ENCODE results near the gene EHD2.
"Not testable (repeated sequence)": the region's sequence is repeated elsewhere in the genome, so short reads cannot be mapped to it uniquely, and the experiment has no call there.

EHD2 gene

DNA sequence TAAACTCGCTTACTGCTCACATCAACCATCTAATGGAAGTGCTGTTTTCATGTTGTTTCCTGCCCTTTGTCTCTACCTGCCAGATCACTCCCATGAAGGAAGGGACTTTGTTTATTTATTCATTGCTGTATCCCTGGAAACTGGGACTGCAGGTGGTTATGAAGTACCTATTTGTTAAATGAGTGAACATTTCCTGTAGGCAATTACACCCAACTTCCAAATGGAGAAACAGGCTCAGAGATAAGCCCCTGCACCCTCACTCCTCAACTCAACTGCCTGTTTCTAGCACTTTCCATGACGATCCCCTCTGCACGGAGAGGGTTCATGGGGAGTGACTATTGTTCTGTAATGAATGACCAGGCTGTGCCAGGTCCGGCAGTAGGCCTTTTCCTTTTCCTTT is 63.3 kb downstream of the EHD2 start:
- DNase-seq, result peak; percentile 84

- not testable (repeated sequence) for DNase-seq
Observed at GRCh38 chr19:47777245-47778048, 64.2 kb downstream of the EHD2 start.

GRCh38 chr19:47778049-47778953 is 65.1 kb downstream of the EHD2 start, which contains the start of gene SELENOW:
SELENOW (plus strand) TSS chr19:47778703; CDS start chr19:47778786, 83 bp downstream.
- peak; percentile 95 for DNase-seq

DNA sequence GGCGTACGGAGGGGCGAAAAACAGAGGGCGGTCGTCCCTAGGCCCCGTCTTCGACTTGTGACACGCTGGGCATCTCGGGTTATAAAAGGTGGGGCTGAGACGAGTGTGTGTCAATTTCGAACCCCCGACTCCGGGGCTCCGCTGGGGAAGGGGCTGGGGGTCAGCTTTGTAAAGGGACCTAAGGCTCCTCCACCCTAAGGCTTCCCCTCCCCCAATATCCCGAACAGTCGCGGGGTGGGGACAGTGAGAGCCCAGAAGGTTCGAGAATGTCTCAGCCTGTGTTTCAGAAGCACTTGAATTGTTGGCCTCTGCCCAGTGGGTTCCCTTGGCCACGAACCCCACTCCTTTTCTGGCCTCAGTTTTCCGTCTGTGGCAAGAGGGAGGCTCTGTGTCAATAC is 65.7 kb downstream of the EHD2 start:
- peak; percentile 45 for DNase-seq

GRCh38 chr19:47779524-47780214 is 66.4 kb downstream of the EHD2 start:
- DNase-seq, result no peak

- no peak for DNase-seq
Observed at GRCh38 chr19:47780215-47780551, 67.0 kb downstream of the EHD2 start.

DNA sequence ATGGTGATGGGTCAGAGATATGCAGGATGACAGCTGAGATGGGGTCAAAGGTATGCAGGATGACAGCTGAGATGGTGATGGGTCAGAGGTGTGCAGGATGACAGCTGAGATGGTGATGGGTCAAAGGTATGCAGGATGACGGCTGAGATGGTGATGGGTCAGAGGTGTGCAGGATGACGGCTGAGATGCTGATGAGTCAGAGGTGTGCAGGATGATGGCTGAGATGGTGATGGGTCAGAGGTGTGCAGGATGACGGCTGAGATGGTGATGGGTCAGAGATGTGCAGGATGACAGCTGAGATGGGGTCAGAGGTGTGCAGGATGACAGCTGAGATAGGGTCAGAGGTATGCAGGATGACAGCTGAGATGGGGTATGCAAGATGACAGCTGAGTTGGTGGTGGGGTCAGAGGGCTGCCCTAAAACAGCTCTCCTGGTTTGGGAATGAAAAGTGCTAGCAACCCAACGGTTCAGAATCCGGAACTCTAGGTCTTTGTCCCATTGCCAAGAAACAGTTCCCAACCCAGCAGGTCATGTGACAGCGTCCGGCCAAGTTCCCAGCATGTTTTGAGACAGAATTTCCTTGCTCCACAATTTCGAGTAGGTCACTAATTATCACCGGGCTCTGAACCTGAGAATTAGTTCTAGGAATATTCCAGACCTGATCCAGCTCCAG is 68.5 kb downstream of the EHD2 start:
- DNase-seq, result no peak

GRCh38 chr19:47786566-47786965 is 73.3 kb downstream of the EHD2 start:
- DNase-seq, result no peak

DNA sequence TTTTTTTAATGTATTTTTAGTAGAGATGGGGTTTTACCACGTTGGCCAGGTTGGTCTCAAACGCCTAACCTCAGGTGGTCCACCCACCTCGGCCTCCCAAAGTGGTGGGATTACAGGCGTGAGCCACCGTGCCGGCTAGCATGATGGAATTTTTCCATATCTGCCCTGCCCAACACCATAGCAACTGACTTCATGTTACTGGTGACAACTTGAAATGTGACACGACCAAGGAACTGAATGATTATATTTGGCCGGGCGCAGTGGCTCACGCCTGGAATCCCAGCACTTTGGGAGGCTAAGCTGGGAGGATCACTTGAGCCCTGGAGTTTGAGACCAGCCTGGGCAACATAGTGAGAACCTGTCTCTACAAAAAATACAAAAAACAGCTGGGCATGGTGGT is 74.1 kb downstream of the EHD2 start:
- not testable (repeated sequence) for DNase-seq

DNA sequence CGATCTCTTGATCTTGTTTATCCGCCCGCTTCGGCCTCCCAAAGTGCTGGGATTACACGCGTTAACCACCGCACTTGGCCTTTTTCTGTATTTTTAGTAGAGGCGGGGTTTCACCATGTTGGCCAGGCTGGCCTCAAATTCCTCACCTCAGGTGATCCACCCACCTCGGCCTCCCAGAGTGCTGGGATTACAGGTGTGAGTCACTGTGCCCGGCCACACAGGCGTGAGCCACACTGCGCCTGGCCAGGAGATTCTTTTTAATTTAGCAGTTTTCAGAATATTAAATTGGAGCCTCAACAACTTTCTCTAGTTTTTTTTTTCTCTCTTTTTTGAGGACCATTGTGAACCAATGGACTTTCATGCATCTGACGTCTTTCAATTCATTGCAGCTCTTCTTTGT is 76.6 kb downstream of the EHD2 start:
- DNase-seq, result not testable (repeated sequence)

DNA sequence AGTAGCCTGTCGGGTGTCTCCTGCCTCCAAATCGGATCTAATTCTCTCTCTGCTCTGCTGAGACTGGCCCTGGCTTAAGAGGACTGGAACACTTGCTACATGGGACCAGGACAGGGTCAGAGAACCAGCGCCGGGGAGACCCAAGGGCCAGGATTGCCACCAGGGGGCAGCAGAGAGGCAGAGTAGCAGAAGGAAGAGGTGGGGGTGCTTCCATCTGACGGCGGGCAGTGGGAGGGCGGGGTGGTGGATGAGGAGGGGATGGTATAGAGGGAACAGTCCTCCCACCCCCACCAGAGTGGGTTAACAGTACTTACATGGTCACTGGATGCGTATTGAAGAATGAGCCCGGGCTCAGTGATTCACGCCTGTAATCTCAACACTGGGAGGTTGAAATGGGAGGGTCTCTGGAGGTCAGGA is 77.2 kb downstream of the EHD2 start:
- DNase-seq, result peak; percentile 81

DNA sequence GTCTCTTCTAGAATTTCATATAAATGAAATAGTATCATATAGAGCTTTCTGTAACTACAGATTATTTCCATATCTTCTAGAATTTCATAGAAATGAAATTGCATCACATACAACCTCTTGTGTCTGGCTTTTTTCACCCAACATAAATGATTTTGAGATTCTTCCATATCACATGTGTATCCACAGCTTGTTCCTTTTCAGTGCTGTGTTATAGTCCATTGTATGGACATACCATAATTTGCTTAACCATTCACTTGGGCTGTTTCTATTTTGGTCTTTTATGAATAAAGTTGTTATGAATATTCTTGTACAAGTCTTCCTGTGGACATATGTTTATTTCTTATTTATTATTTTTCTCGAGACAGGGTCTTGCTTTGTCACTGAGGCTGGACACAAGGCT is 79.4 kb downstream of the EHD2 start:
- DNase-seq, result no peak
